GM12892 (cell line): ENCODE results near the gene NDUFS3.

Experiments
- POLR2A ChIP-seq: IDR thresholded peaks from 2 replicates; pipeline ENCODE4 v1.6.1; 2011; ENCODE audit warnings: low read depth, low read length, control low read depth
- TAF1 ChIP-seq: IDR thresholded peaks from 2 replicates; pipeline ENCODE4 v1.6.1; 2011; ENCODE audit warnings: low read depth, mild to moderate bottlenecking, control low read depth, low read length, borderline replicate concordance

DNA sequence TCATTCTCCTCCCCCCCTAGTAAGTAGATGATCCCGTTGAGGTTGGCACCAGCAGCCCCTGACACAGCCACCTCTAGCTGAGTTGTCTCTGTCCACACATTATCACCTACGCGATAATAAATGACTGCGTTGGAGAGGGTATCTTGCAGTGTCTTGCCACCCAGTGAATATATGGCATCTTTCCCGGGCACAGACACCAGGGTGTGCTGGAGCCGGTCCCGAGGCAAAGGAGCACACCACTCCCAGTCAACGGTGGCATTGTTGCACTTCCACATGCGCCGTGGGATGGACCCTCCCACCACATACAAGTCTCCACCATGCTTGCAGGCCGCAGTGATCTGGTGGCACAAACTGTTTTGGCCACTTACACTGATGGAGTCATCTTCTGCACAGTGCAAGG lies 5.6 kb upstream of the NDUFS3 start:
- TF ChIP-seq TAF1 (no peak), POLR2A (no peak)
